Activated CD4-positive, alpha-beta T cell treated with anti-CD3 and anti-CD28 coated beads, Interleukin-2, amount 10 ng/mL, durations not matched to agents 24 days and 14 days (primary cell): Measurements from ENCODE around the gene HIVEP2. TPM values are rescaled to one million over a fixed set of nuclear protein-coding genes. Genes with fewer than 3 reads are reported as not detected.

ENCODE experiments used
- DNase-seq: peaks from one replicate; pipeline ENCODE4 v3.0.0; 2022
- H3K27ac Mint-ChIP-seq: one replicate; pipeline ENCODE4 v1.8.0; 2022; ENCODE audit warnings: mild to moderate bottlenecking, mixed read lengths
- H3K27me3 Mint-ChIP-seq: one replicate; pipeline ENCODE4 v1.8.0; 2022; ENCODE audit warnings: mixed read lengths
- H3K36me3 Mint-ChIP-seq: one replicate; pipeline ENCODE4 v1.8.0; 2022; ENCODE audit warnings: low read depth, mild to moderate bottlenecking, mixed read lengths
- H3K4me1 Mint-ChIP-seq: one replicate; pipeline ENCODE4 v1.8.0; 2021; ENCODE audit warnings: mixed read lengths
- H3K4me3 Mint-ChIP-seq: one replicate; pipeline ENCODE4 v1.8.0; 2022; ENCODE audit warnings: mild to moderate bottlenecking, moderate library complexity, mixed read lengths
- H3K9me3 Mint-ChIP-seq: one replicate; pipeline ENCODE4 v1.8.0; 2021; ENCODE audit warnings: mixed read lengths
- intact Hi-C: fragments of 100-400 bp; cut with micrococcal nuclease; formaldehyde crosslinking; loops from one replicate; pipeline ENCODE4 v1.15.1; 2023
- total RNA-seq: library from RNA; stranded (reverse); gene quantifications from 2 replicates; pipeline ENCODE4 v1.2.3, GENCODE V29; 2022

The HIVEP2 gene
- total RNA-seq, 1 donor from 2014 or later: 27.1 TPM

GRCh38 chr6:142843361-142843760 lies 101.6 kb downstream of the HIVEP2 start:
- Mint-ChIP-seq H3K27ac (peak overlapping the region; percentile 82), H3K27me3 (no peaks in the 10 kb centered on the region), H3K4me3 (peak overlapping the region; percentile 80), H3K36me3 (peaks cover 8% of the 10 kb centered on the region), H3K4me1 (peaks cover 73% of the 10 kb centered on the region), H3K9me3 (no peaks in the 10 kb centered on the region)
- DNase-seq: peak; percentile 72
- intact Hi-C loops: loop anchor here (1.0 to 10.0 kb wide), 12 partner anchors 8 to 1624 kb away; partner anchors contain the start of gene AIG1

- no peaks in the 10 kb centered on the region for H3K27me3 Mint-ChIP-seq
- DNase-seq: peak; percentile 86
- H3K4me3 Mint-ChIP-seq: peak overlapping the region; percentile 80
- intact Hi-C loops: loop anchor here (1.0 to 10.0 kb wide), 15 partner anchors 9 to 1625 kb away; partner anchors contain the start of gene AIG1
- peak overlapping the region; percentile 82 for H3K27ac Mint-ChIP-seq
- H3K4me1 Mint-ChIP-seq: peaks cover 73% of the 10 kb centered on the region
- H3K9me3 Mint-ChIP-seq: no peaks in the 10 kb centered on the region
- H3K36me3 Mint-ChIP-seq: peaks cover 8% of the 10 kb centered on the region
Measured at GRCh38 chr6:142842418-142843261, 102.3 kb downstream of the HIVEP2 start.

- Mint-ChIP-seq H3K4me1 (peaks cover 77% of the 10 kb centered on the region), H3K36me3 (peaks cover 12% of the 10 kb centered on the region), H3K27ac (peak overlapping the region; percentile 82), H3K9me3 (no peaks in the 10 kb centered on the region), H3K27me3 (no peaks in the 10 kb centered on the region), H3K4me3 (peak overlapping the region; percentile 80)
- intact Hi-C loops: loop anchor here (1.0 to 10.0 kb wide), 9 partner anchors 15 to 1625 kb away; partner anchors contain the start of gene AIG1
- peak; percentile 55 for DNase-seq
Measured at GRCh38 chr6:142841915-142842314, 103.1 kb downstream of the HIVEP2 start.

- intact Hi-C loops: loop anchor here (5.0 to 10.0 kb wide), 5 partner anchors 37 to 1628 kb away; partner anchors contain the start of gene AIG1
- peak overlapping the region; percentile 27 for H3K4me3 Mint-ChIP-seq
- no peaks in the 10 kb centered on the region for H3K9me3 Mint-ChIP-seq
- H3K4me1 Mint-ChIP-seq: peaks cover 62% of the 10 kb centered on the region
- H3K36me3 Mint-ChIP-seq: peaks cover 18% of the 10 kb centered on the region
- no peaks in the 10 kb centered on the region for H3K27me3 Mint-ChIP-seq
- peak; percentile 52 for DNase-seq
- peak overlapping the region; percentile 23 for H3K27ac Mint-ChIP-seq
Measured at GRCh38 chr6:142839686-142840040, 105.3 kb downstream of the HIVEP2 start.

GRCh38 chr6:142838821-142839685 lies 105.9 kb downstream of the HIVEP2 start:
- peak overlapping the region; percentile 41 for H3K4me3 Mint-ChIP-seq

GRCh38 chr6:142835787-142836535 lies 109.0 kb downstream of the HIVEP2 start:
- H3K36me3 Mint-ChIP-seq: peaks cover 31% of the 10 kb centered on the region
- H3K27me3 Mint-ChIP-seq: no peaks in the 10 kb centered on the region
- peaks cover 49% of the 10 kb centered on the region for H3K4me1 Mint-ChIP-seq
- intact Hi-C loops: no loop called here
- H3K4me3 Mint-ChIP-seq: no peak overlapping the region
- H3K9me3 Mint-ChIP-seq: no peaks in the 10 kb centered on the region
- no peak for DNase-seq
- no peak overlapping the region for H3K27ac Mint-ChIP-seq

More at GRCh38 chr6:142838821-142839685, 105.9 kb downstream of the HIVEP2 start:
- no peaks in the 10 kb centered on the region for H3K27me3 Mint-ChIP-seq
- intact Hi-C loops: no loop called here
- no peak for DNase-seq
- no peaks in the 10 kb centered on the region for H3K9me3 Mint-ChIP-seq
- peak overlapping the region; percentile 73 for H3K27ac Mint-ChIP-seq
- peaks cover 18% of the 10 kb centered on the region for H3K36me3 Mint-ChIP-seq
- H3K4me1 Mint-ChIP-seq: peaks cover 56% of the 10 kb centered on the region

GRCh38 chr6:142834853-142835252 lies 110.1 kb downstream of the HIVEP2 start:
- Mint-ChIP-seq H3K4me1 (peaks cover 50% of the 10 kb centered on the region), H3K27ac (no peak overlapping the region), H3K36me3 (peaks cover 35% of the 10 kb centered on the region)

GRCh38 chr6:142833798-142834197 lies 111.2 kb downstream of the HIVEP2 start:
- H3K4me1 Mint-ChIP-seq: peaks cover 44% of the 10 kb centered on the region
- intact Hi-C loops: loop anchor here (1.0 kb wide), 1 partner anchor 11 kb away; no protein-coding TSS in a partner anchor
- peaks cover 5% of the 10 kb centered on the region for H3K9me3 Mint-ChIP-seq
- H3K27me3 Mint-ChIP-seq: no peaks in the 10 kb centered on the region
- H3K4me3 Mint-ChIP-seq: no peak overlapping the region
- peaks cover 43% of the 10 kb centered on the region for H3K36me3 Mint-ChIP-seq
- H3K27ac Mint-ChIP-seq: no peak overlapping the region
- DNase-seq: no peak

More at GRCh38 chr6:142834853-142835252, 110.1 kb downstream of the HIVEP2 start:
- H3K27me3 Mint-ChIP-seq: no peaks in the 10 kb centered on the region
- no peak overlapping the region for H3K4me3 Mint-ChIP-seq
- H3K9me3 Mint-ChIP-seq: peaks cover 4% of the 10 kb centered on the region
- intact Hi-C loops: no loop called here
- no peak for DNase-seq

- DNase-seq: no peak
Measured at GRCh38 chr6:142833054-142833453, 111.9 kb downstream of the HIVEP2 start.

GRCh38 chr6:142830807-142831206 lies 114.2 kb downstream of the HIVEP2 start:
- intact Hi-C loops: no loop called here
- peaks cover 46% of the 10 kb centered on the region for H3K36me3 Mint-ChIP-seq
- peaks cover 37% of the 10 kb centered on the region for H3K4me1 Mint-ChIP-seq

More at GRCh38 chr6:142833054-142833453, 111.9 kb downstream of the HIVEP2 start:
- Mint-ChIP-seq H3K27me3 (no peaks in the 10 kb centered on the region), H3K4me1 (peaks cover 40% of the 10 kb centered on the region), H3K4me3 (no peak overlapping the region), H3K36me3 (peaks cover 45% of the 10 kb centered on the region), H3K9me3 (peaks cover 5% of the 10 kb centered on the region), H3K27ac (peak overlapping the region; percentile 23)
- intact Hi-C loops: loop anchor here (1.0 kb wide), 1 partner anchor 11 kb away; no protein-coding TSS in a partner anchor

GRCh38 chr6:142830116-142830710 lies 114.8 kb downstream of the HIVEP2 start:
- Mint-ChIP-seq H3K4me1 (peaks cover 35% of the 10 kb centered on the region), H3K27me3 (no peaks in the 10 kb centered on the region), H3K9me3 (peaks cover 5% of the 10 kb centered on the region), H3K36me3 (peaks cover 42% of the 10 kb centered on the region), H3K27ac (no peak overlapping the region), H3K4me3 (no peak overlapping the region)
- intact Hi-C loops: no loop called here
- DNase-seq: no peak

More at GRCh38 chr6:142830807-142831206, 114.2 kb downstream of the HIVEP2 start:
- DNase-seq: no peak
- Mint-ChIP-seq H3K4me3 (no peak overlapping the region), H3K9me3 (peaks cover 5% of the 10 kb centered on the region), H3K27ac (peak overlapping the region; percentile 5), H3K27me3 (no peaks in the 10 kb centered on the region)

GRCh38 chr6:142829556-142829955 lies 115.4 kb downstream of the HIVEP2 start:
- DNase-seq: no peak
- no peak overlapping the region for H3K27ac Mint-ChIP-seq
- peaks cover 36% of the 10 kb centered on the region for H3K4me1 Mint-ChIP-seq
- no peak overlapping the region for H3K4me3 Mint-ChIP-seq
- no peaks in the 10 kb centered on the region for H3K27me3 Mint-ChIP-seq
- intact Hi-C loops: no loop called here
- H3K9me3 Mint-ChIP-seq: peaks cover 5% of the 10 kb centered on the region
- peaks cover 40% of the 10 kb centered on the region for H3K36me3 Mint-ChIP-seq
